WTC11 (cell line): ENCODE results near the gene ACADVL. TPM values are rescaled to one million over a fixed set of nuclear protein-coding genes. Genes with fewer than 3 reads are reported as not detected.

Source experiments
- ATAC-seq: fragments of 200-7000 bp; cut with Tn5 transposase; 2 replicates; pipeline ENCODE4 v1.10.0; 2021; ENCODE audit warnings: mild to moderate bottlenecking, moderate library complexity
- CTCF ChIA-PET: fragments of 300-600 bp; sonication (Branson Sonifier 250); formaldehyde crosslinking; loops from one replicate; lab custom pipeline; 2021; ENCODE audit warnings: antibody characterized with exemption; lab: Charles Lee
- POLR2A ChIA-PET: fragments of 350-600 bp; sonication (Branson Sonifier 250); formaldehyde crosslinking; loops from one replicate; lab custom pipeline; 2021; ENCODE audit warnings: antibody characterized with exemption; lab: Charles Lee
- DNase-seq: peaks from one replicate; pipeline ENCODE4 v3.0.0; 2021; ENCODE audit warnings: low spot score
- H3K27ac Mint-ChIP-seq: 2 replicates; pipeline ENCODE4 v1.8.0; 2021; ENCODE audit warnings: mixed read lengths
- H3K27me3 Mint-ChIP-seq: 2 replicates; pipeline ENCODE4 v1.8.0; 2021; ENCODE audit warnings: low read depth, mild to moderate bottlenecking, moderate library complexity, mixed read lengths
- H3K36me3 Mint-ChIP-seq: 2 replicates; pipeline ENCODE4 v1.8.0; 2021; ENCODE audit warnings: mixed read lengths
- H3K4me1 Mint-ChIP-seq: 2 replicates; pipeline ENCODE4 v1.8.0; 2022; ENCODE audit warnings: mixed read lengths
- H3K4me3 Mint-ChIP-seq: 2 replicates; pipeline ENCODE4 v1.8.0; 2021; ENCODE audit warnings: mild to moderate bottlenecking, moderate library complexity, mixed read lengths
- H3K9me3 Mint-ChIP-seq: 2 replicates; pipeline ENCODE4 v1.8.0; 2021; ENCODE audit warnings: mixed read lengths
- ATF1 ChIP-seq: sonication (generic); formaldehyde crosslinking; IDR thresholded peaks from 2 replicates; pipeline ENCODE4 v1.8.1; 2023; ENCODE audit warnings: mild to moderate bottlenecking, moderate library complexity, missing genetic modification reagents
- ATF3 ChIP-seq: sonication (generic); formaldehyde crosslinking; conservative IDR thresholded peaks from 2 replicates; pipeline ENCODE4 v1.8.1; 2022; ENCODE audit warnings: mild to moderate bottlenecking, missing genetic modification reagents
- CBFB ChIP-seq: sonication (generic); formaldehyde crosslinking; IDR thresholded peaks from 2 replicates; pipeline ENCODE4 v1.8.1; 2022; ENCODE audit warnings: mild to moderate bottlenecking, low read depth, missing genetic modification reagents
- CREB1 ChIP-seq: sonication (generic); formaldehyde crosslinking; IDR thresholded peaks from 2 replicates; pipeline ENCODE4 v1.8.0; 2023; ENCODE audit warnings: mild to moderate bottlenecking, missing genetic modification reagents
- E2F5 ChIP-seq: sonication (generic); formaldehyde crosslinking; IDR thresholded peaks from 2 replicates; pipeline ENCODE4 v1.8.1; 2022; ENCODE audit warnings: mild to moderate bottlenecking, moderate library complexity, missing genetic modification reagents
- ETV6 ChIP-seq: sonication (generic); formaldehyde crosslinking; IDR thresholded peaks from 2 replicates; pipeline ENCODE4 v1.8.1; 2022; ENCODE audit warnings: mild to moderate bottlenecking, missing genetic modification reagents
- GABPB1 ChIP-seq: sonication (generic); formaldehyde crosslinking; IDR thresholded peaks from 2 replicates; pipeline ENCODE4 v1.8.1; 2023; ENCODE audit warnings: mild to moderate bottlenecking, missing genetic modification reagents
- IRF1 ChIP-seq: sonication (generic); formaldehyde crosslinking; IDR thresholded peaks from 2 replicates; pipeline ENCODE4 v1.8.0; 2023; ENCODE audit warnings: missing genetic modification reagents
- MXD4 ChIP-seq: fragments of 250-450 bp; sonication (Bioruptor Pico); IDR thresholded peaks from 2 replicates; pipeline ENCODE4 v1.8.0; 2021; ENCODE audit warnings: mild to moderate bottlenecking, moderate library complexity, borderline replicate concordance
- MYBL2 ChIP-seq: sonication (generic); formaldehyde crosslinking; IDR thresholded peaks from 2 replicates; pipeline ENCODE4 v1.8.1; 2023; ENCODE audit warnings: mild to moderate bottlenecking, moderate library complexity, missing genetic modification reagents
- NFE2L1 ChIP-seq: sonication (generic); formaldehyde crosslinking; IDR thresholded peaks from 2 replicates; pipeline ENCODE4 v1.8.1; 2023; ENCODE audit warnings: missing genetic modification reagents
- OVOL2 ChIP-seq: fragments of 250-450 bp; sonication (Bioruptor Pico); IDR thresholded peaks from 2 replicates; pipeline ENCODE4 v1.9.0; 2021; ENCODE audit warnings: mild to moderate bottlenecking, borderline replicate concordance
- RORB ChIP-seq: fragments of 250-450 bp; sonication (Bioruptor Pico); IDR thresholded peaks from 2 replicates; pipeline ENCODE4 v1.9.0; 2021; ENCODE audit warnings: mild to moderate bottlenecking
- SMAD3 ChIP-seq: sonication (generic); formaldehyde crosslinking; IDR thresholded peaks from 2 replicates; pipeline ENCODE4 v1.8.0; 2022; ENCODE audit warnings: missing genetic modification reagents, mild to moderate bottlenecking, borderline replicate concordance
- TEAD1 ChIP-seq: sonication (generic); formaldehyde crosslinking; IDR thresholded peaks from 2 replicates; pipeline ENCODE4 v1.8.0; 2022; ENCODE audit warnings: mild to moderate bottlenecking, missing genetic modification reagents
- TEAD4 ChIP-seq: sonication (generic); formaldehyde crosslinking; IDR thresholded peaks from 2 replicates; pipeline ENCODE4 v1.8.0; 2022; ENCODE audit warnings: mild to moderate bottlenecking, missing genetic modification reagents
- ZNF219 ChIP-seq: sonication (generic); formaldehyde crosslinking; IDR thresholded peaks from 2 replicates; pipeline ENCODE4 v1.8.0; 2023; ENCODE audit warnings: missing genetic modification reagents, mild to moderate bottlenecking, borderline replicate concordance
- ZNF263 ChIP-seq: sonication (generic); formaldehyde crosslinking; IDR thresholded peaks from 2 replicates; pipeline ENCODE4 v1.8.1; 2022; ENCODE audit warnings: low read depth, mild to moderate bottlenecking, moderate library complexity, missing genetic modification reagents
- ZNF396 ChIP-seq: fragments of 250-450 bp; sonication (Bioruptor Pico); IDR thresholded peaks from 2 replicates; pipeline ENCODE4 v1.8.0; 2021; ENCODE audit warnings: mild to moderate bottlenecking, moderate library complexity, borderline replicate concordance
- ZNF416 ChIP-seq: fragments of 250-450 bp; sonication (Bioruptor Pico); IDR thresholded peaks from 2 replicates; pipeline ENCODE4 v1.9.0; 2021; ENCODE audit warnings: mild to moderate bottlenecking, inconsistent platforms
- ZNF423 ChIP-seq: fragments of 250-450 bp; sonication (Bioruptor Pico); IDR thresholded peaks from 2 replicates; pipeline ENCODE4 v2.1.2; 2022; ENCODE audit warnings: mild to moderate bottlenecking, moderate library complexity
- ZNF425 ChIP-seq: fragments of 250-450 bp; sonication (Bioruptor Pico); conservative IDR thresholded peaks from 2 replicates; pipeline ENCODE4 v1.9.0; 2021; ENCODE audit warnings: mild to moderate bottlenecking
- ZSCAN18 ChIP-seq: fragments of 250-450 bp; sonication (Bioruptor Pico); IDR thresholded peaks from 2 replicates; pipeline ENCODE4 v2.1.2; 2022; ENCODE audit warnings: mild to moderate bottlenecking, moderate library complexity
- total RNA-seq: library from RNA; stranded (reverse); gene quantifications from 3 replicates; pipeline ENCODE4 v1.2.3, GENCODE V29; 2021
- TF ChIP-seq, protein P1 (sequence below): fragments of 200-600 bp; IDR thresholded peaks from 2 replicates; pipeline ENCODE4 v1.8.0; 2022; ENCODE audit warnings: antibody characterized with exemption
- TF ChIP-seq, protein P2 (sequence below): sonication (generic); formaldehyde crosslinking; conservative IDR thresholded peaks from 2 replicates; pipeline ENCODE4 v1.8.1; 2023; ENCODE audit warnings: mild to moderate bottlenecking, low read depth, missing genetic modification reagents, moderate library complexity

ACADVL gene
- total RNA-seq, 1 experiment from 2014 or later: 236 TPM

GRCh38 chr17:7175330-7175733 lies 44.4 kb upstream of the ACADVL start:
- Mint-ChIP-seq H3K4me3 (no peak overlapping the region), H3K27me3 (peaks cover 10% of the 10 kb centered on the region), H3K9me3 (no peaks in the 10 kb centered on the region), H3K27ac (no peak overlapping the region), H3K4me1 (peaks cover 12% of the 10 kb centered on the region), H3K36me3 (no peaks in the 10 kb centered on the region; the same call in none of the 2 replicates)
- POLR2A ChIA-PET: no interaction called here
- DNase-seq: no peak
- ATAC-seq: no peak
- no peak for TF ChIP-seq ZNF416 (CRISPR knock-in tag)
- no peak for TF ChIP-seq GABPB1 (CRISPR knock-in tag)
- TF ChIP-seq ETV6 (CRISPR knock-in tag): no peak
- TF ChIP-seq IRF1: no peak
- no peak for TF ChIP-seq ATF1
- TF ChIP-seq ZNF263: no peak
- no peak for TF ChIP-seq TEAD1 (CRISPR knock-in tag)
- TF ChIP-seq E2F5 (CRISPR knock-in tag): no peak
- TF ChIP-seq ZNF425 (CRISPR knock-in tag): no peak
- no peak for TF ChIP-seq MXD4 (CRISPR knock-in tag)
- no peak for TF ChIP-seq SMAD3 (CRISPR knock-in tag)
- TF ChIP-seq, protein P1, sequence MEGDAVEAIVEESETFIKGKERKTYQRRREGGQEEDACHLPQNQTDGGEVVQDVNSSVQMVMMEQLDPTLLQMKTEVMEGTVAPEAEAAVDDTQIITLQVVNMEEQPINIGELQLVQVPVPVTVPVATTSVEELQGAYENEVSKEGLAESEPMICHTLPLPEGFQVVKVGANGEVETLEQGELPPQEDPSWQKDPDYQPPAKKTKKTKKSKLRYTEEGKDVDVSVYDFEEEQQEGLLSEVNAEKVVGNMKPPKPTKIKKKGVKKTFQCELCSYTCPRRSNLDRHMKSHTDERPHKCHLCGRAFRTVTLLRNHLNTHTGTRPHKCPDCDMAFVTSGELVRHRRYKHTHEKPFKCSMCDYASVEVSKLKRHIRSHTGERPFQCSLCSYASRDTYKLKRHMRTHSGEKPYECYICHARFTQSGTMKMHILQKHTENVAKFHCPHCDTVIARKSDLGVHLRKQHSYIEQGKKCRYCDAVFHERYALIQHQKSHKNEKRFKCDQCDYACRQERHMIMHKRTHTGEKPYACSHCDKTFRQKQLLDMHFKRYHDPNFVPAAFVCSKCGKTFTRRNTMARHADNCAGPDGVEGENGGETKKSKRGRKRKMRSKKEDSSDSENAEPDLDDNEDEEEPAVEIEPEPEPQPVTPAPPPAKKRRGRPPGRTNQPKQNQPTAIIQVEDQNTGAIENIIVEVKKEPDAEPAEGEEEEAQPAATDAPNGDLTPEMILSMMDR: no peak
- TF ChIP-seq TEAD4: no peak
- TF ChIP-seq RORB (CRISPR knock-in tag): no peak
- TF ChIP-seq ZNF219 (CRISPR knock-in tag): no peak
- TF ChIP-seq CBFB (CRISPR knock-in tag): no peak
- CTCF ChIA-PET: no interaction called here

GRCh38 chr17:7176107-7176840 lies 43.5 kb upstream of the ACADVL start:
- TF ChIP-seq OVOL2 (CRISPR knock-in tag) (no peak), MYBL2 (CRISPR knock-in tag) (no peak), ZSCAN18 (CRISPR knock-in tag) (no peak), NFE2L1 (0 out of 2 replicates have a peak, but pooled peaks have one; percentile 8), CREB1 (CRISPR knock-in tag) (0 out of 2 replicates have a peak, but pooled peaks have one; percentile 18), ZNF396 (CRISPR knock-in tag) (no peak), ZNF423 (CRISPR knock-in tag) (no peak), ATF3 (CRISPR knock-in tag) (no peak)
- TF ChIP-seq, protein P2, sequence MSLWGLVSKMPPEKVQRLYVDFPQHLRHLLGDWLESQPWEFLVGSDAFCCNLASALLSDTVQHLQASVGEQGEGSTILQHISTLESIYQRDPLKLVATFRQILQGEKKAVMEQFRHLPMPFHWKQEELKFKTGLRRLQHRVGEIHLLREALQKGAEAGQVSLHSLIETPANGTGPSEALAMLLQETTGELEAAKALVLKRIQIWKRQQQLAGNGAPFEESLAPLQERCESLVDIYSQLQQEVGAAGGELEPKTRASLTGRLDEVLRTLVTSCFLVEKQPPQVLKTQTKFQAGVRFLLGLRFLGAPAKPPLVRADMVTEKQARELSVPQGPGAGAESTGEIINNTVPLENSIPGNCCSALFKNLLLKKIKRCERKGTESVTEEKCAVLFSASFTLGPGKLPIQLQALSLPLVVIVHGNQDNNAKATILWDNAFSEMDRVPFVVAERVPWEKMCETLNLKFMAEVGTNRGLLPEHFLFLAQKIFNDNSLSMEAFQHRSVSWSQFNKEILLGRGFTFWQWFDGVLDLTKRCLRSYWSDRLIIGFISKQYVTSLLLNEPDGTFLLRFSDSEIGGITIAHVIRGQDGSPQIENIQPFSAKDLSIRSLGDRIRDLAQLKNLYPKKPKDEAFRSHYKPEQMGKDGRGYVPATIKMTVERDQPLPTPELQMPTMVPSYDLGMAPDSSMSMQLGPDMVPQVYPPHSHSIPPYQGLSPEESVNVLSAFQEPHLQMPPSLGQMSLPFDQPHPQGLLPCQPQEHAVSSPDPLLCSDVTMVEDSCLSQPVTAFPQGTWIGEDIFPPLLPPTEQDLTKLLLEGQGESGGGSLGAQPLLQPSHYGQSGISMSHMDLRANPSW (CRISPR knock-in tag): no peak
- H3K27me3 Mint-ChIP-seq: peaks cover 10% of the 10 kb centered on the region
- H3K4me1 Mint-ChIP-seq: peaks cover 12% of the 10 kb centered on the region
- ChIA-PET CTCF (interaction anchor here (1.0 to 4.5 kb wide), 23 partner anchors 9 to 177 kb away, joined by 3 to 75 read pairs (median 10); partner anchors contain the start of genes ACADVL, DLG4, SLC16A11 and SLC16A13), POLR2A (interaction anchor here (1.9 kb wide), 1 partner anchor 134 kb away, joined by 4 read pairs; no protein-coding TSS in a partner anchor)
- DNase-seq (no peak), ATAC-seq (no peak)
- no peak overlapping the region for H3K27ac Mint-ChIP-seq
- no peak overlapping the region for H3K4me3 Mint-ChIP-seq
- no peaks in the 10 kb centered on the region for H3K9me3 Mint-ChIP-seq
- H3K36me3 Mint-ChIP-seq: no peaks in the 10 kb centered on the region; the same call in none of the 2 replicates
